Subcutaneous abdominal adipose tissue (tissue), 5 donors: Measurements from ENCODE around the gene CCDC142.

Experiments
- H3K27ac ChIP-seq: one replicate; pipeline ENCODE4 v1.7.0; 2013; ENCODE audit warnings: low read depth, mild to moderate bottlenecking, inconsistent platforms, low read length, moderate library complexity
- H3K27me3 ChIP-seq, 5 donors: one replicate each; pipeline ENCODE4 v1.7.0; 2013; ENCODE audit warnings: low read length in 5 of 5, inconsistent platforms in 1 of 5; ENCODE audit not compliant: control insufficient read depth in 5 of 5, insufficient read depth in 4 of 5
- H3K36me3 ChIP-seq, 5 donors: one replicate each; pipeline ENCODE4 v1.7.0; 2013; ENCODE audit warnings: low read length in 5 of 5; ENCODE audit not compliant: control insufficient read depth in 5 of 5, insufficient read depth in 5 of 5
- H3K4me1 ChIP-seq, 5 donors: one replicate each; pipeline ENCODE4 v1.7.0; 2013; ENCODE audit warnings: low read length in 5 of 5, mild to moderate bottlenecking in 3 of 5, moderate library complexity in 1 of 5; ENCODE audit not compliant: control insufficient read depth in 5 of 5, insufficient read depth in 5 of 5
- H3K4me3 ChIP-seq, 5 donors: one replicate each; pipeline ENCODE4 v1.7.0; 2013; ENCODE audit warnings: low read length in 5 of 5, low read depth in 1 of 5
- H3K9ac ChIP-seq, 5 donors: one replicate each; pipeline ENCODE4 v1.7.0; 2013; ENCODE audit warnings: low read length in 5 of 5, mild to moderate bottlenecking in 4 of 5, moderate library complexity in 3 of 5
- H3K9me3 ChIP-seq, 5 donors: one replicate each; pipeline ENCODE4 v1.7.0; 2013; ENCODE audit warnings: low read length in 5 of 5; ENCODE audit not compliant: control insufficient read depth in 5 of 5
- donor health status: healthy.
- donor health status: healthy.
- donor health status: healthy.
- donor health status: healthy.
- donor health status: healthy.

CCDC142 gene

DNA sequence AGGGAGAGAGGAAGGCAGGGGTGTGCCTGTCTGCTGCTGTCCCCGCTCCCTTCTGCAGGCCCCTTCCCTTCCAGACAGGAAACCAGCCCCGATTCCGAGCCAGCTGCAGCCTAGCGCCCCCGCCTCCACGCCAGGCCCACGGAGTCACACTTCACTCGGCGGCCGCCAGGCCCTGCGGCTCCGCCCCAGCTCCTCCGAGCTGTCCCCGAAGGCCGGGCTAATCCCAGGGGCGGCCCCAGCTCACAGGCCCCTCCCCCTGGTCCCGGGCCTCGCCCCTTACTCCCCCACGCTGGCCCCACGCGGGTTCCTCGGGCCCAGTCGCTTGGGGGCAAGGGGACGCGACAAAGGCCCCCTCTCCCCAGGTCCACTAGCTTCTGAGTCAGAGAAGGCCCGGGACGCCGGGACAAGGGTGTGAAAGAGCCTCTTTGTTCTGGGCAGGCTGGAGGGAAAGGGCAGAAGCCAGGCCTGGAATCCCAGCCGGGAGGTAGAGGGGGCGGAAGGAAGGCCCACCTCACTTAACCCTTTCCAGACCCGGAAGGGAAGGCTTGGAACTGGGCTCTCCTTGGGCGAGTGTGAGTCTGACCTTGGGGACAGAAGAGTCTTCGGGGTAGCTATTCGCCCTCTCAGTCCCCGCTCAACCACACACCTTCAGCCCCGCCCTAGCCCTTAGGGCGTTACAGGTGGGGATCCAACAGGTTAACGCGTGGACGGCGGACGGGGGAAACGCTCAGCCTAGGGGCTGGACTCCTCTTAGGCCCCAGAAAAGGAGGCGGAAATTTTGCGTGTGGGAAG, 42.2 kb downstream of the CCDC142 start:
- Histone ChIP-seq H3K9ac (peak overlapping the region; percentile 38 to 78 (median 73)), H3K27me3 (peaks cover 0 to 5% (median 0%) of the 10 kb centered on the region in 5 donors), H3K4me1 (peaks cover 3 to 47% (median 42%) of the 10 kb centered on the region in 5 donors), H3K36me3 (no peaks in the 10 kb centered on the region), H3K27ac (peak overlapping the region; percentile 41), H3K4me3 (peak overlapping the region; percentile 70 to 84 (median 74)), H3K9me3 (no peaks in the 10 kb centered on the region)

GRCh38 chr2:74439803-74440377, 42.9 kb downstream of the CCDC142 start:
- Histone ChIP-seq H3K9ac (peak overlapping the region; percentile 5 to 78 (median 60)), H3K4me1 (peaks cover 3 to 47% (median 42%) of the 10 kb centered on the region in 5 donors), H3K4me3 (peak overlapping the region; percentile 70 to 84 (median 74)), H3K27ac (peak overlapping the region; percentile 41), H3K36me3 (no peaks in the 10 kb centered on the region), H3K9me3 (no peaks in the 10 kb centered on the region), H3K27me3 (peaks cover 0 to 5% (median 0%) of the 10 kb centered on the region in 5 donors)

DNA sequence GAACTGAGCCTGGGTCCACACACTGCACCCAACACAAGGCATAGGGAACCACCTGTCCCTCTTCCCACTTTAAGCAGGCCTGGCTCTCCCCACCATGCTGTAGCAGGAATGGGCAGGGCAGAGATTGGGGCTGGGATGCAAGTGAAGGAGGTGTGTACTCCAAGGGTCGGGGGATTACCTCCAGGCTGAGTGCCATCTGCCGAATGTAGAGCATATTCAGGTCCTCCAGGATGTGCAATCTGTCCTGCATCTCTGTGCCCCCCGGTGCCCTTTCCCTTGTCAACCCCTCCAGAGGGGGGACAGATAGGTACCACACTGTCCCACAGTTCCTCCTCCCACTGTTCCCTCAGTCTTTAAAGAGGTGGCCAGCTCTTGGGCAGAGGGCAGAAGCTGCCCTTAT, 43.4 kb downstream of the CCDC142 start:
- Histone ChIP-seq H3K27me3 (peaks cover 0 to 5% (median 0%) of the 10 kb centered on the region in 5 donors), H3K36me3 (no peaks in the 10 kb centered on the region), H3K4me3 (peak overlapping the region; percentile 70 to 84 (median 74)), H3K9me3 (no peaks in the 10 kb centered on the region), H3K4me1 (peaks cover 3 to 45% (median 42%) of the 10 kb centered on the region in 5 donors), H3K27ac (peak overlapping the region; percentile 41), H3K9ac (peak overlapping the region; percentile 5 to 78 (median 60))

GRCh38 chr2:74438248-74438647, 44.5 kb downstream of the CCDC142 start:
- H3K27ac ChIP-seq: no peak overlapping the region
- H3K4me3 ChIP-seq: no peak overlapping the region
- peaks cover 3 to 40% (median 38%) of the 10 kb centered on the region in 5 donors for H3K4me1 ChIP-seq
- no peak overlapping the region for H3K9ac ChIP-seq
- no peaks in the 10 kb centered on the region for H3K9me3 ChIP-seq
- no peaks in the 10 kb centered on the region for H3K36me3 ChIP-seq
- peaks cover 0 to 5% (median 0%) of the 10 kb centered on the region in 5 donors for H3K27me3 ChIP-seq

GRCh38 chr2:74436848-74437695, 45.7 kb downstream of the CCDC142 start:
- Histone ChIP-seq H3K27ac (no peak overlapping the region), H3K4me1 (peaks cover 3 to 39% (median 36%) of the 10 kb centered on the region in 5 donors), H3K9ac (no peak overlapping the region), H3K9me3 (no peaks in the 10 kb centered on the region), H3K27me3 (peaks cover 0 to 5% (median 0%) of the 10 kb centered on the region in 5 donors), H3K4me3 (no peak overlapping the region), H3K36me3 (peaks cover 0 to 6% (median 4%) of the 10 kb centered on the region in 5 donors)

DNA sequence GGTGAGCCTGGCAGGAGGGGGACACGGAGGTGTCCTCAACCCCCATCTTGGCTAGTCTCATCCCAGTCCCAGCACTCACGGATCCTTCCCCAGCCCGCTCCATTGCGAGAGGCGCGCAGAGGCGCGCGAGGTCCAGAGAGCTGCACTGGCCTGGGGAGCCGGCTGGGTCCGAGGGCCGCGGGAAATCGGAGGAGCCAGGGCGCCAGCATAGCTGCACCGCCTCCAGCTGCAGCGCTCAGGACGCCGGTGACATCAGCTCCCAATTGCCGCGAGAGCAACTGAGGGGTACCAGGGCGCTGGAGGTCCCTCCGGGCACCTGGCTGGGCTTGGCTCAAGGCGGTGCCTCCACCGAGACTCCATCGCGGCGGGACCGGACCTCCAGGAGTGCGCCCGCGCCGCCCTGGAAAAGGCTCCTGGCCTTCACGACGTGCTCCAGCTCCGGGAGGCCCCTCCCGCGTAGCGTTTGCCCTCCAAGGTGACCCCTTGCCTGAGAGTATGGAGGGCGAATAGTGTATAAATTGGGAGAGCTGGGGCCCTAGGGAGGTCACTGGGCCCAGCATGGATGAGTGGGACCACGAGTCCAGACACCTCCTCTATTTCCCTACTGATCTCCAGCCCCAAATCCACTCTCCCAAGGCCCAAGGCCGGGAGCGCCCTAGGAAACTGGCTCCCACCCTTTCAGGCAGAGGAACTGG, 46.5 kb downstream of the CCDC142 start:
- peaks cover 3 to 13% (median 9%) of the 10 kb centered on the region in 5 donors for H3K36me3 ChIP-seq
- H3K4me1 ChIP-seq: peaks cover 3 to 30% (median 28%) of the 10 kb centered on the region in 5 donors
- no peaks in the 10 kb centered on the region for H3K9me3 ChIP-seq
- no peak overlapping the region for H3K9ac ChIP-seq
- H3K4me3 ChIP-seq: no peak overlapping the region
- peaks cover 0 to under 1% (median 0%) of the 10 kb centered on the region in 5 donors for H3K27me3 ChIP-seq
- no peak overlapping the region for H3K27ac ChIP-seq

GRCh38 chr2:74430502-74430901, 52.3 kb downstream of the CCDC142 start:
- Histone ChIP-seq H3K27me3 (no peaks in the 10 kb centered on the region), H3K9ac (no peak overlapping the region), H3K36me3 (peaks cover 3 to 70% (median 58%) of the 10 kb centered on the region in 5 donors), H3K27ac (no peak overlapping the region), H3K4me1 (no peaks in the 10 kb centered on the region), H3K4me3 (no peak overlapping the region), H3K9me3 (no peaks in the 10 kb centered on the region)

- no peaks in the 10 kb centered on the region for H3K4me1 ChIP-seq
- no peaks in the 10 kb centered on the region for H3K9me3 ChIP-seq
- H3K4me3 ChIP-seq: no peak overlapping the region
- no peaks in the 10 kb centered on the region for H3K27me3 ChIP-seq
- H3K9ac ChIP-seq: no peak overlapping the region
- H3K36me3 ChIP-seq: peaks cover 3 to 76% (median 64%) of the 10 kb centered on the region in 5 donors
- H3K27ac ChIP-seq: no peak overlapping the region
Observed at GRCh38 chr2:74429487-74430451, 53.0 kb downstream of the CCDC142 start.
